T-helper 2 cell treated with Interferon-gamma antibody and Interleukin-4, amounts not matched to agents 5 μg/mL and 100 μg/mL, for 36 hours (primary cell): ENCODE results near the gene CHPF.

Source experiments
- DNase-seq: peaks from one replicate; pipeline ENCODE4 v3.0.0; 2021; ENCODE audit warnings: low spot score
- H3K27ac Mint-ChIP-seq: one replicate; pipeline ENCODE4 v1.8.0; 2021; ENCODE audit warnings: mild to moderate bottlenecking, mixed read lengths
- H3K27me3 Mint-ChIP-seq: one replicate; pipeline ENCODE4 v1.8.0; 2021; ENCODE audit warnings: low read depth, mixed read lengths
- H3K36me3 Mint-ChIP-seq: one replicate; pipeline ENCODE4 v1.8.0; 2021; ENCODE audit warnings: low read depth, mixed read lengths
- H3K4me1 Mint-ChIP-seq: one replicate; pipeline ENCODE4 v1.8.0; 2021; ENCODE audit warnings: low read depth, mixed read lengths
- H3K4me3 Mint-ChIP-seq: one replicate; pipeline ENCODE4 v1.8.0; 2022; ENCODE audit warnings: mild to moderate bottlenecking, moderate library complexity, mixed read lengths
- H3K9me3 Mint-ChIP-seq: one replicate; pipeline ENCODE4 v1.8.0; 2021; ENCODE audit warnings: mixed read lengths

The CHPF gene

GRCh38 chr2:219490600-219491130, 52.9 kb downstream of the CHPF start:
- Mint-ChIP-seq H3K4me3 (no peak overlapping the region), H3K27ac (no peak overlapping the region), H3K9me3 (no peaks in the 10 kb centered on the region), H3K4me1 (peaks cover 3% of the 10 kb centered on the region), H3K36me3 (no peaks in the 10 kb centered on the region), H3K27me3 (peaks cover 41% of the 10 kb centered on the region)
- no peak for DNase-seq

- Mint-ChIP-seq H3K4me1 (no peaks in the 10 kb centered on the region), H3K9me3 (no peaks in the 10 kb centered on the region), H3K4me3 (no peak overlapping the region), H3K36me3 (no peaks in the 10 kb centered on the region), H3K27ac (no peak overlapping the region), H3K27me3 (peaks cover 41% of the 10 kb centered on the region)
- DNase-seq, result no peak
Observed at GRCh38 chr2:219490186-219490585, 53.4 kb downstream of the CHPF start.

GRCh38 chr2:219489315-219489714, 54.3 kb downstream of the CHPF start:
- H3K9me3 Mint-ChIP-seq, result no peaks in the 10 kb centered on the region
- H3K4me1 Mint-ChIP-seq, result no peaks in the 10 kb centered on the region
- no peaks in the 10 kb centered on the region for H3K36me3 Mint-ChIP-seq
- H3K27me3 Mint-ChIP-seq, result peaks cover 36% of the 10 kb centered on the region
- H3K27ac Mint-ChIP-seq, result no peak overlapping the region
- no peak for DNase-seq
- no peak overlapping the region for H3K4me3 Mint-ChIP-seq
